DND-41 (cell line): ENCODE results near the gene PANK1.

Experiments used
- ATAC-seq: fragments of 200-7000 bp; cut with Tn5 transposase; 3 replicates; pipeline ENCODE4 v1.9.1; 2021; ENCODE audit warnings: low read depth; ENCODE audit not compliant: insufficient read depth
- DNase-seq: peaks from one replicate; pipeline ENCODE4 v3.0.0-alpha.2; 2020
- H2AFZ ChIP-seq: 2 replicates; pipeline ENCODE4 v1.6.0; 2012; ENCODE audit warnings: low read depth, low read length
- H3K27ac ChIP-seq: 2 replicates; pipeline ENCODE4 v1.5.1; 2012; ENCODE audit warnings: low read length, inconsistent platforms
- H3K27me3 ChIP-seq: fragments of 200-600 bp; sonication (generic); 2 replicates; pipeline ENCODE4 v1.6.0; 2012; ENCODE audit warnings: low read length, mild to moderate bottlenecking, inconsistent platforms; ENCODE audit not compliant: insufficient read depth, poor library complexity
- H3K36me3 ChIP-seq: 2 replicates; pipeline ENCODE4 v1.5.1; 2012; ENCODE audit warnings: low read length, inconsistent platforms; ENCODE audit not compliant: insufficient read depth
- H3K4me1 ChIP-seq: 2 replicates; pipeline ENCODE4 v1.5.1; 2012; ENCODE audit warnings: mild to moderate bottlenecking, low read length; ENCODE audit not compliant: insufficient read depth
- H3K4me2 ChIP-seq: 2 replicates; pipeline ENCODE4 v1.6.0; 2012; ENCODE audit warnings: mild to moderate bottlenecking, moderate library complexity, low read length, inconsistent platforms; ENCODE audit not compliant: insufficient read depth
- H3K4me3 ChIP-seq, 2 experiments: fragments of 200-600 bp in 1 of 2; shearing (Covaris generic) in 1 of 2; 2 replicates each; pipeline ENCODE4 v1.5.1; 2012 to 2016; ENCODE audit warnings: inconsistent platforms in 2 of 2, low read length in 2 of 2, mild to moderate bottlenecking in 2 of 2, low read depth in 1 of 2, moderate library complexity in 1 of 2
- H3K79me2 ChIP-seq: 2 replicates; pipeline ENCODE4 v1.6.0; 2012; ENCODE audit warnings: low read length, inconsistent platforms; ENCODE audit not compliant: insufficient read depth
- H3K9ac ChIP-seq: 2 replicates; pipeline ENCODE4 v1.6.0; 2012; ENCODE audit warnings: low read depth, mild to moderate bottlenecking, inconsistent platforms, low read length, moderate library complexity
- H3K9me3 ChIP-seq: 2 replicates; pipeline ENCODE4 v1.5.1; 2012; ENCODE audit warnings: low read length, moderate library complexity, mild to moderate bottlenecking, inconsistent platforms; ENCODE audit not compliant: insufficient read depth, severe bottlenecking
- H4K20me1 ChIP-seq: 2 replicates; pipeline ENCODE4 v1.6.0; 2012; ENCODE audit warnings: low read length; ENCODE audit not compliant: insufficient read depth
- EZH2 ChIP-seq: IDR thresholded peaks from 3 replicates; pipeline ENCODE4 v1.6.1; 2012; ENCODE audit warnings: borderline replicate concordance, low read depth, mild to moderate bottlenecking, moderate library complexity, low read length, inconsistent platforms; ENCODE audit not compliant: severe bottlenecking
- TF ChIP-seq, protein P1 (sequence below): IDR thresholded peaks from 2 replicates; pipeline ENCODE4 v1.5.1; 2012; ENCODE audit warnings: borderline replicate concordance, low read length, moderate library complexity, mild to moderate bottlenecking; ENCODE audit not compliant: poor library complexity, severe bottlenecking; ENCODE audit errors: extremely low read depth

Gene PANK1

DNA sequence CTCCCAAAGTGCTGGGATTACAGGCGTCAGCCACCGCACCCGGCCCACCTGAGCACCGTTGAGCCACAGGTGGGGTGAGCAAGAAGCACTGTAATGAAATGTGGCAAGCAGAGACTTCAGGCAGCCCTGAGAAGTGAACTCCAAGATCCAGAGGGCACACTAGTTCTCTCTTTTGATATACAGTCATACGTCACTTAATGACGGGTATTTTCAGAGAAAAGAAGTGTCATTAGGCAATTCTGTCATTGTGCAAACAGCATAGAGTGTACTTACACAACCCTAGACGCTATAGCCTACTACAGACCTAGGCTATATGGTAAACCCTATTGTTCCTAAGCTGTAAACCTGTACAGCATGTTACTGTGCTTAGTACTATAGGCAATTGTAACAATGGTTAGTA, 7.9 kb downstream of the PANK1 start:
- Histone ChIP-seq H3K4me2 (no peak overlapping the region), H3K4me1 (peaks cover 1% of the 10 kb centered on the region; the same call in 1 of the 2 replicates), H3K4me3 (no peak overlapping the region), H3K9me3 (no peaks in the 10 kb centered on the region), H3K27ac (no peak overlapping the region), H3K36me3 (peaks cover 22% of the 10 kb centered on the region; the same call in 1 of the 2 replicates), H4K20me1 (peaks cover 32% of the 10 kb centered on the region; the same call in 1 of the 2 replicates), H2AFZ (no peak overlapping the region), H3K27me3 (no peaks in the 10 kb centered on the region), H3K9ac (no peak overlapping the region), H3K79me2 (peaks cover 78% of the 10 kb centered on the region)
- ATAC-seq: no peak
- DNase-seq: no peak
- no peak for TF ChIP-seq EZH2
- TF ChIP-seq, protein P1, sequence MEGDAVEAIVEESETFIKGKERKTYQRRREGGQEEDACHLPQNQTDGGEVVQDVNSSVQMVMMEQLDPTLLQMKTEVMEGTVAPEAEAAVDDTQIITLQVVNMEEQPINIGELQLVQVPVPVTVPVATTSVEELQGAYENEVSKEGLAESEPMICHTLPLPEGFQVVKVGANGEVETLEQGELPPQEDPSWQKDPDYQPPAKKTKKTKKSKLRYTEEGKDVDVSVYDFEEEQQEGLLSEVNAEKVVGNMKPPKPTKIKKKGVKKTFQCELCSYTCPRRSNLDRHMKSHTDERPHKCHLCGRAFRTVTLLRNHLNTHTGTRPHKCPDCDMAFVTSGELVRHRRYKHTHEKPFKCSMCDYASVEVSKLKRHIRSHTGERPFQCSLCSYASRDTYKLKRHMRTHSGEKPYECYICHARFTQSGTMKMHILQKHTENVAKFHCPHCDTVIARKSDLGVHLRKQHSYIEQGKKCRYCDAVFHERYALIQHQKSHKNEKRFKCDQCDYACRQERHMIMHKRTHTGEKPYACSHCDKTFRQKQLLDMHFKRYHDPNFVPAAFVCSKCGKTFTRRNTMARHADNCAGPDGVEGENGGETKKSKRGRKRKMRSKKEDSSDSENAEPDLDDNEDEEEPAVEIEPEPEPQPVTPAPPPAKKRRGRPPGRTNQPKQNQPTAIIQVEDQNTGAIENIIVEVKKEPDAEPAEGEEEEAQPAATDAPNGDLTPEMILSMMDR: no peak

DNA sequence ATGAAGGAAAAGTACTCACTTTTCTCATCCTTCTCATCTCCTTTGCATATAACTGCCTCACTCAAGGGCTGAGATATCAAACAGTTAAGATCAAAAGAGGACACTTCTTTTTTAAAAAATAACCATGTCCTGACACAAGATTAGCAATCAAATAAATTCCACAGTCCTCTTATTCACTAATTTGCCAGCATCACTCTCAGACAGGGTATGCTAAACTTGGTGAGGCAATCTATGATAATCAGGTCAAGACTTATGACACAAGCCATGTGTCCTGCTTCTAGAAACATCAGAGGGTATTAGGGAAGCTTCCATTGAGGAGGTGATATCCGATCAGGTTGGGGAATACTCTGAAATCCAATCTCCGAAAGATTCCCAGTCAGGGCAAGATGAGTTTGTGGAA, 10.4 kb downstream of the PANK1 start:
- TF ChIP-seq, protein P1: no peak
- no peak for TF ChIP-seq EZH2
- H3K79me2 ChIP-seq: peaks cover 63% of the 10 kb centered on the region
- no peaks in the 10 kb centered on the region for H3K27me3 ChIP-seq
- H3K9ac ChIP-seq: no peak overlapping the region
- no peak overlapping the region for H2AFZ ChIP-seq
- peaks cover 21% of the 10 kb centered on the region; the same call in 1 of the 2 replicates for H4K20me1 ChIP-seq
- DNase-seq (no peak), ATAC-seq (no peak)
- no peak overlapping the region for H3K27ac ChIP-seq
- no peaks in the 10 kb centered on the region for H3K4me1 ChIP-seq
- H3K4me3 ChIP-seq: no peak overlapping the region
- H3K4me2 ChIP-seq: no peak overlapping the region
- H3K36me3 ChIP-seq: peaks cover 22% of the 10 kb centered on the region; the same call in 1 of the 2 replicates
- H3K9me3 ChIP-seq: no peaks in the 10 kb centered on the region

DNA sequence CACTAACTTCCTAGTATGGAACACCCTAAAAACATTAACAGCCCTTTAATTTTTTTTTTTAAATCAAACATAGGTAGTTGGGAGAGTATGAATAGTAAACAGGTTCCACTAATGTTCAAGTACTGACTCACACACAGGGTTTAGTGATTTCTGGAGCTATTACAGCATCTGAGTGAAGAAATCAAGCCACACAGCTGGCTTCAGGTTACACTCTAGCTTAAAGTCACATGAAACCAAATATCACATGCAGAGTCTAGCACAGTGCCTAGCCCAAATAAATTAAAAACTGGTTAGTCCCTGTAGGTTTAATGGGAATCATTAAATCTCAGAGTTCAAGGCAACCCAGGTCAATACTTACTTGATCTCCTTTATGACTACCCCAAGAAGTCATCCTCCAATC, 11.6 kb downstream of the PANK1 start:
- no peak overlapping the region for H3K27ac ChIP-seq
- no peak for DNase-seq
- H4K20me1 ChIP-seq: peaks cover 15% of the 10 kb centered on the region; the same call in 1 of the 2 replicates
- no peaks in the 10 kb centered on the region for H3K27me3 ChIP-seq
- no peak for ATAC-seq
- H3K36me3 ChIP-seq: peaks cover 22% of the 10 kb centered on the region; the same call in 1 of the 2 replicates
- peaks cover 58% of the 10 kb centered on the region for H3K79me2 ChIP-seq
- H3K9me3 ChIP-seq: no peaks in the 10 kb centered on the region
- no peak overlapping the region for H2AFZ ChIP-seq
- no peak overlapping the region for H3K4me2 ChIP-seq
- no peak overlapping the region for H3K4me3 ChIP-seq
- no peaks in the 10 kb centered on the region for H3K4me1 ChIP-seq
- H3K9ac ChIP-seq: no peak overlapping the region
- no peak for TF ChIP-seq EZH2
- TF ChIP-seq, protein P1: no peak
